GM18870 (cell line): Measurements from ENCODE around the gene RAC3.

ENCODE experiments used
- ATAC-seq: cut with Tn5 transposase; IDR thresholded peaks from one replicate; pipeline ENCODE4 v1.9.1; 2021; ENCODE audit warnings: moderate library complexity; ENCODE audit not compliant: unreplicated experiment

The RAC3 gene

DNA sequence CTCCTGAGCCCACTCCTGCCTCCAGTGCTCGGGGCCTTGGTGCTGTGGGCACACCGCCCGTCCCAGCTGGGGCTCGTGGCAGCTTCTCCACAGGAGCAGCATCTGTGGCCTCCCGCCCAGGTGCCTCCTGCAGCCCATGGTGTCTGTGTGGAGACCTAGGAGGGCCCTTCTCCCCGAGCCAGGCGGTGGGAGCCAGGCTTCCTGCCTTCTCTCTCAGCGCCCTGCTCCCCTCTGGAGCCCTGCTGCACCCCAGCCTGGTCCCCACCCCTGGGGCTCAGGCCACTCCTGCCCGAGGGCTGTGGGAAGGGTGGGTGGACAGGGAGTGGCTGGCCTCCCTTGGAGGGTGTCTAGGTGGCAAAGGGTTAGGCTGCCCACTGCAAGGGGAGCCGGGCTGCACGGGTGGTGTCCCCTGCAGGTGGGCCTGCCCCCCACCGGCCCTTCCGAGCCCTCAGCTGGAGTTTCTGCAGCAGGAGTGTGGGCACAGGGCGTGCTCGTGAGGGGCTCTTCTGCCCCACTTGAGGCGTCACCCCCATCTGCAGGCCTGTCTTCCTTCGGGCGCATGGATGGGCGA is 19.8 kb upstream of the RAC3 start:
- ATAC-seq, result no peak

DNA sequence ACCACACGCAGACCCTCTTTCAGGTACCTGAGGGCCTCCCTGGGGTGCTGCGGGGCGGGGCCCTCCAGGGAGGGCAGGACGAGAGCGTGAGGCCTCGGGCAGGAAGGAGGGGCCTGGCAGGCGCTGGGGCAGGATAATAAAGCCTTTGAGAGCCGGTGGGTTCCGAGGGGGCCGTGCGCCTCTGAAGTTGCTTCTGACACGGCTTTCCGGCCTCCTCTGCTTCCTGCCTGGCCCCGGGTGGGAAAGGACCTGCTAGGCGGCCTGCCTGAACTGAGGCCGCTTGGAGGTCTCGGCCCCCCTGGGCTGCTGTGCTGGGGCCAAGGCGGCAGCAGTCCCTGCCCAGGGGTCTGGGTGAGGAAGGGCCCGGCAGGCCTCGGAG is 19.2 kb upstream of the RAC3 start:
- no peak for ATAC-seq

DNA sequence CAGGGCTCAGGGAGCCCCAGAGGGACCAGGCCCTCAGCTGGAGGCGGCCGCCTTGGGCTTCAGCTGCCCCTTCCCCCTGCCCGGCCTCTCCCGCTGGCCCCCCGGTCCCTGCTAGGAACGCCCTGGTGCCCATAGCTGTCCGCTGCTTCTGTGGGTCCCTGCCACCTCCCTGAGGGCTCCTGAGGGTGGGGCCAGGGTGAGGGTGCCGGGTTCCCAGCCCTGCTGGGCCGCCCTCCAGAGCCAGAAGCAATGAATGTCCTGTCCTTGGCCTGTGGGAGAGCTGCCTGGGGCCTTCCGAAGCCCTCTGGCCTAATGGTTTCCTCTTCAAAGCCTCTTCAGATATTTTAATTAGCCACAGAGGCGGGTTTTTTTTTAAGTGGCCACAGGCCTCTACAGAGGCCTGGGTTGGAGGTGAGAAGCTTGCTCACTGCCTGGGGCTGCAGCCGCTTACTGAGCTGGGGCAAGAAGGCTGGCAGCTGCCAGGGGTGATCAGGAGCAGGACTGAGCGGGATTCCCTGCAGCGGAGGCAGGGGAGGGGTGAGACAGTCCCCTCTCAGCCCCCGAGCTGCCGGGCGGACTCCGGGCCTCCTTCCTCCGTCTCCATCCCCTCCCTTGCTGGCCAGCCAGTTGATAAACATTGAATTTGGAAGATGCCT is 18.7 kb upstream of the RAC3 start:
- no peak for ATAC-seq

DNA sequence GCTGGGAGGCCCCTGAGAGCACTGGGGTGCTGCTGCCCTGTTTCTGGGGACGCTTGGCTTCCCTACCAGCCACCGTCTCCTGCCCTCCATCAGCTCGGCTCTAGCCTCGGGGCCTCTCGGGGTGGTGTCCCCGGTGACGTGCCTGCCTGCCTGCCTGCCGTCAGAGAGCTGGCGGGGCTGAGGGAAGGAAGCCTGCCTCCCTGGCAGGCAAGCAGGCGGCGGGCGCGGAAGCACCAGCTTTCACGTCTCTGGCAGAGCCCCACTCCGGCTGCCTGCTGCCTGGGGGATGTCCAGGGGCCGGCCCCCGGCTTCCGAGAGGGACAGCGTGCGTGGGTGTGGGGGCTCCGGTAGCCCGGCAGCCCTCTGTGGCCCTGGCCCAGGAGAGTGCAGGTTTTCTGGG is 18.1 kb upstream of the RAC3 start:
- no peak for ATAC-seq

DNA sequence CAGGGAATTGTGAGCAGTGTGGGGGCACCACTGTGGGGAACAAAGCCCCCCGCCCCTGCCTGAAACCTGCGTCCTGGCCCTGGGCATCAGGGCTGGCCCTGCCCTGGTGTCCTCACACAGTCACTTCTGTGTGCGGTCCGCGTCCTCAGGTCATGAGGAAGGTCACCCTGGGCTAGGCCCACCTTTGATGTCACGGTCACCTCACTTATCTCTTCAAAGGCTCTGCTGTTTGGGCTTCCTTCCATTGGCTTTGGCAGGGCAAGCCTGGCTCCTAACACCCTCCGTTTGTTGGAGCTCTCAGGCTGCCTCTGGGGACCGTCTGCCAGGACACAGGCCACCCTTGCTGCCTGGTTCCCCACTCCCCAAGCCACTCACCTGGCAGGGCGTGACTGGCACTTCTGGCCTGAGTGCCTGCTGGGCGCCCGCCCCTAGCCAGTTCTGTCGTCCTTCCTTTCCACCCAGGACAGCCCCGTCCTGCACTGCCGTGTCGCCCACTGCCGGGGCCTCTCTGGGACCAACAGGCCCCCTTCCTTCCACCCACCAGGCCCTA is 17.6 kb upstream of the RAC3 start:
- ATAC-seq, result no peak

DNA sequence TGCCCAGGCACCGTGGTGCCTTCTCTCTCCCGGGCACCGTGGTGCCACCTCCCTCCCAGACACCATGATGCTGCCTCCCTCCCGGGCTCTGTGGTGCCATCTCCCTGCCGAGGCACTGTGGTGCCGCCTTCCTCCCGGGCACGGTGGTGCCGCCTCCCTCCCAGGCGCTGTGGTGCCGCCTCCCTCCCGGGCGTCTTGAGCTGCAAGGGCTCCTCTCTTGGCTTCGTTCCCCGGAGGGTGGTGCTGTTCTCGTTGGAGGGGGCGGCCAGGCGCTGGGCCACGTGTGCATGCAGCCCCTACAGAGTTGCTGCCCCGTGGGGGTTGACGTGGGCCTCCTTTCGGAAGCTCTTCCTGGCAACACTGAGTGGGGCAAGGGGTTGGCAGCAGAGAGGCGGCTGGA is 17.0 kb upstream of the RAC3 start:
- ATAC-seq, result no peak

DNA sequence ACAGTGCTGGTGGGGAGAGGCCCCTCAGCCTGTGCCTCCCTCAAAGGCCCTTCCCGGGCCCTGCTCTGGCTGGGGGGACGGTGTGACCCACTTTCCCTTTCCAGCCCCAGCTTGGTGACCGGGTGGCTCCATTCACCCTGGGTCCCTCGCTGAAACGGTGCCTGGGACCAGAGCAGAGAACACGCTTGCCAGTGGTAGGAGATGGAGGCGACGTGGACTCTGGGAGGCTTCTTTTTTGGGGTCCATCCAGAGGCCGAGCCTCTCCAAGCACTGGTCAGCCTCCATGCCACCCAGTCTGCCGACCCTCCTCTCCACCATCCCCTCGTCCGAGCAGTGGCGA is 16.5 kb upstream of the RAC3 start:
- ATAC-seq, result no peak

DNA sequence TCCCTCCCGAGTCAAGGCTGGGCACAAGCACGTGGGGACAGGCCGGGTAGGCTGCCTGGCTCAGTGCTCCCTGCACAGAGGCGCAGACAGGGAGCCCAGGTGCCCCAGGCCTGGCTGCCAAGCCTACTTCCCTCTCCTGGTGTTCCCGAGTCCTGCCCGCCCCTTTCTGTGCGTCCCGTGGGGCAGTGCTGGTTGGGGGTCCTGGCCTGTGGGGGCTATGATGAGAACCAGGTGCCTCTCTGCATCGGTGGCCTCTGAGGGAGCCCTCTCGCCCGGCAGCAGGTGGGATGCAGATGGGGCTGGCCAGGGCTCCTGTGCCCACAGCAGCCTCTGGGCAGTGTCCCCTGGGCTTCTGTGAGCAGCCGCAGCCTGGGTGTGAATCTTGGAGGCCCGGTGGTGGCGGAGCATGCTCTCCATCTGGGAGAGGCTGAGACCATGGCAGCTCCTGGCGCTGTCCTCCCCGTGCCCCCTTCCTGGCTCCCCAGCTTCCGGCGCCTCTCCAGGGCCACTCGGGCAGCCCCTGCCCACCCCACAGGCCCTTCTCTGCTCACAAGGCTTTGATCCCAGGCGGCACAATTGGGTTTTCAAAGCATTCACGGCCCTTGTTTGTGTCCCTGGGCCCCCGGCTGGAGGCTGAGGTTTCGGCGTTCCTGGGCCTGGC is 16.0 kb upstream of the RAC3 start:
- no peak for ATAC-seq

DNA sequence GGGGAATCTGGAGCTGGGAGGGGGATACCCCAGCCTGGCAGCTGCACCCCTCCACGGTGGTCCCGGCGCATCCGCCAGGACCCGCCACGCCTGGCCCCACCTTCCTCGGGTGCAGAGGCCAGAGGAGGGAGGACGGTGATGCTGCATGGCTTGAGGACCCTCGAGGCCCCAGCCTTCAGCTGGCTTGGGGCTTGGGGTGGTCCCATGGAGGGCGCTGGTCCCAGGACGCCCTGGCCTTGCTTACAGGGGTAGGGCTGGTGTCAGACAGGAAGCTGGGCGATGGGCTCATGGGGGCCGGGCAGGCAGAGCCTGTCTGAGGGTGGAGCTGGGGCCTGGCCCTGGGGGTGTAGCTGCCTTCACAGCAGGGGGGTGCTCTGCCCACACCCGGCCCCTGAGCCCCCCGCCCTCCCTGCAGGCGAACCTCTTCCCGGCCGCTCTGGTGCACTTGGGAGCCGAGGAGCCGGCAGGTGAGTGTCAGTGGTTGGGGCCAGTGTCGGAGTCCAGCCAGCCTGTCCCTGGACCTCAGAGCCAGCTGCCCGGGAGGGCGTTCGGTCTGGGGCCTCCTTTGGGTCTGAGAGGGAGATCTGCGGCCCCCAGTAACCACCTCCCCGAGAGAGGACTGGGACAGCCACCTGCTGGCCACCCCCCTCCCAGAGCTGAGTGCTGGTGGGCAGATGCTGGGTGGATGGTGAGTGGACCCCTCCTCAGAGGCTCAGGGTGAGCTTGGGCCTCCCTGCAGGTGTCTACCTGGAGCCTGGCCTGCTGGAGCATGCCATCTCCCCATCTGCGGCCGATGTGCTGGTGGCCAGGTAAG is 15.2 kb upstream of the RAC3 start:
- no peak for ATAC-seq

DNA sequence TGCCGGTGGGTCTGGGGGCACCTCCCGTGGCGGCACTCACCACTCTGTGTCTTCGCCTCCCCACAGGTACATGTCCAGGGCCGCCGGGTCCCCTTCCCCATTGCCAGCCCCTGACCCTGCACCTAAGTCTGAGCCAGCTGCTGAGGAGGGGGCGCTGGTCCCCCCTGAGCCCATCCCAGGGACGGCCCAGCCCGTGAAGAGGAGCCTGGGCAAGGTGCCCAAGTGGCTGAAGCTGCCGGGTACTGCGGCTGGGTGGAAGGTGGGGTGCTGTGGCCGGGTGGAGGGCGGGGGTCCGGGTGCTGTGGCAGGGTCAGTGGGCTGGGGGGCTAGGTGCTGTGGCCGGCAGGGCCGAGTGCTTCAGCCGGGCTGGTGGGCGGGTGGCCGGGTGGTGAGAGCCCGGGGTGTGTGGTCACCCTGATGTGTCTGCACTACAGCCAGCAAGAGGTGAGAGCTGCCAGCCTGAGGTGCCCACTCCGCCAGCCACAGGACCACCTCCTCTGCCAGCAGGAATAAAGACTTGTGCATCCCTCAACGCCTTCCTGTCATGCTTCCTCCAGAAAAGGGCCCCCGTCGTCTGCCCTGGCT is 14.5 kb upstream of the RAC3 start:
- no peak for ATAC-seq

DNA sequence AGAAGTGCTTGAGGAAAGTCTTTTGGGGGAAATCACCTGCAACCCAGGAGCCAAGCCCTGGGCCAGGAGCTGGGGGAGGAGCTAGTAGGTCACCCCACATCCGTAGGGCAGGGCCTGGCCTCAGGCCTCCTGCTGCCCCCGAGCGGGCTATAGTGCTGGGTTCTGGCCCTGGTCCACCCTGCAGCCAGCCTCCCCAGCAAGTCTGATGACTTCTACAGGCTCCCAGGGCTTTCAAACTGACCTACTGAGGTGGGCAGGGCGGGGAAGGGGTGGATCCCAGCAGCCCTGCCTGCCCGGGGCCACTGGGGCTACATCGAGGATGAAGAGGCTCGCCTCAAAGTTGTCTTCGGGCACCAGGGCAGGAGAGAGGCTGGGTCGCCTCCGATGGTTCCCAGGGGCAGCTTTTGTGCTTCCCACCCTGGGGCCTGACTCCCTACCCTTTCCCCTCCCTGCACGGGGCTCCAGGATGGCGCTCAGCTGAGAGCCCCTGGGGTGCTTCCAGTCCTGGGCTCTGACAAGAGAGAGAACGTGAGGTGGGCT is 13.8 kb upstream of the RAC3 start:
- ATAC-seq, result no peak

DNA sequence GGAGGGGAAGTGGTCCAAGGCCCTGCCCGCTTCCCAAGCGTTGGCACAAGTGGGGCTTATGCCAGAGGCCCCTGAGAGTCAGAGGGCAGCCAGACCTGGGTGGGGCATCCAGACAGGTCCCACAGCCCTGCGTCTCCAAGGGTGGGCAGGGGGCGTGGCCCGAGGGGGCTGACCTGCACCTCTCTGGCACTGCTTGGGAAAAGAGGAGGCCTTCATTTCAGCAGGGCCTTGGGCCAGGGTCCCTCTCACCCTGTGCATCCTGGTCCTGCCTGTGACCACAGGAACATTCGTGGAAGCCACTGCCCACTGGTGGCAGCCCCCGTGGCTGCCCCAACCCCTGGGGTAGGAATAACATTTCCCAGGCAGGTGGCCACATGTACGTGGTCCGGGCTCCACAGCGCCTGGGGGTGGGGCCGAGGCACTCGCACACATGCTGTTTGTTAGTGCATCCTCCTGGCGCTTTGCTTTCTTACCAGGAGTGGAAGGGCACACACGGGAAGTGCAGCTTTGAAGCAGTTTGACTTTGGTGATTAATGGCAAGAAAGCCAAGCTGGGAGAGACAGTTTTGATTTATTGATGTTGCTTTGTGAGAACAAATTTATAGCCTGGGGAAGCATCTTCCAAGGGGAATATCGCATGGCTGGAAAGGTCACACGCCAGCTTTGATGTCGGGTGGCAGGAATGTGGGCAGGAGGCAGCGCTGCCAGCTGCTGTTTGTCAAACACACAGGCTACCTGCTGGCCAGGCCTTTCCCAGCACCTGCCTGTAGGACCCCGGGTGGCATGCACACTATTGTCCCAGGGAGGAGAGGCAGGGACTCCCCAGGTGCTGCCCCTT is 13.1 kb upstream of the RAC3 start:
- ATAC-seq, result no peak

DNA sequence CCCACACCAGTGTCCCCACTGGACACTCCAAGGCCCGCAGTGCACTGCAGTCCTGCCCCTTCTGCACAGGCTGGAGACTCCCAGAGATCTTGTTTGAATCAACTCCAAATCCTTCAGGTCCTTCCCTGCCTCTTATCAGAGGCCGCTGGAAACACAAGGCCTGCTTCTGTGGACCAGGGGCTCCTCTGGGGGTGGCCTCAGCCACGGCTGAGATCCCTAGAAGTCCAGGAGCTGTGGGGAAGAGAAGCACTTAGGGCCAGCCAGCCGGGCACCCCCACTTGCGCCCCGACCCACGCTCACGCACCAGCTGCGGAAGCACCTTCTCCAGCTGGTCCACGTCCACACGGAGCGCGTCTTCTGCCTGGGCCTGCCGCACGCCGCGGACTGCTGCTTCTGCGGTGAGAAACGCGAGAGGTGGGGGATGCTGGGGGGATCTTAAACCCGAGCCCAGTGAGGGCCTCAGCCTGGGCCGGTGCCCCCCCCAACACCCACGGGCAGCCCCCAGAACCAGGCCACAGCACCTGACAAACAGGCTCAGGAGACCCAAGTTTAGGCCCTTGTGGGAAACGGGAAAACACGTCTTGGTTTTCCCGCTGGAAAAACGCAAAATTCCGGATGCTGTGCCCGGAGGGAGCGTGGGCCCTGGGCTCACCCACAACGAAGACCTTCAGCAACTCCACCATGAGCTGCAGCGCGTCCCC is 12.3 kb upstream of the RAC3 start:
- ATAC-seq, result no peak

DNA sequence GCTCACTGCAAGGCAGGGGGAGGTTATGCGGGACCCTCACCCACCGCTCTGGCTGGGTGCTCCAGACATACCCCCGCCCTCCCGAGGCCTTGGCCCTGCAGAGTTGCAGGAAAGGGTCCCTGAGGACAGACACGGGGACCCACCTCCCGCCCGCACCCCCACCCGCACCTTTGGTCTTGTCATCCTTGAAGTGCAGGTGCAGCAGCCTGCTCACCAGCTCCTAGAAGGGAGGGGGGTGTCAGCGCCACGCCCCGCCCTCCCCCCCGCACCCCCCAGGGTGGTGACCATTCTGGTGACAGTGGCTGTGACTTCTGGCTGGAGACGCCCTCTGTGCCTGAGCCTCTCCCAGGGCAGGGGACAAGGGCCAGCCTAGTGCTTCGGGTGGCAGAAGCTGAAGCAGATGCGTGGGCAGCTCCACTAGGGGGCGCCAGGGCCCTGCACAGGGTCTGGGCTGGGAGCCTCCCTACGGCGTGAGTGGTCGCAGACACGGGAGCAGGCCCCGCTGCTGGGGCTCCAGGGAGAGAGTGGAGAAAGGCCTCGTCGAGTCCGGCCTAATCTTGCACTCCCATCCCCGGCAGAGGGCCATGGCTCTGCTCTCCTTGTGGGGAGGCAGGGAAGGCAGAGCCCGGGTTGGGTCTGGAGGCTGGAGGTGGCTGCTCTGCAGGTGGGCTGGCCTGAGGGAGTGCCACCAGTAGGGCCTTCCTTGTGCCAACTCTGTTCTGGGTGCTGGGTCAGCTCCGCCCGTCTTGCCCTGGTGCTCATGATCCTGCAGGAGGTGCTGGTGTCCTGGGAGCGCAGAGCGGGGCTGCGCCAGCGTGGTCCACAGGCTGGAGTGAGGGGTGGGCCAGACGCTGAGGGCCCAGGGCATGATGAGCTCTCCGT is 11.5 kb upstream of the RAC3 start:
- no peak for ATAC-seq

DNA sequence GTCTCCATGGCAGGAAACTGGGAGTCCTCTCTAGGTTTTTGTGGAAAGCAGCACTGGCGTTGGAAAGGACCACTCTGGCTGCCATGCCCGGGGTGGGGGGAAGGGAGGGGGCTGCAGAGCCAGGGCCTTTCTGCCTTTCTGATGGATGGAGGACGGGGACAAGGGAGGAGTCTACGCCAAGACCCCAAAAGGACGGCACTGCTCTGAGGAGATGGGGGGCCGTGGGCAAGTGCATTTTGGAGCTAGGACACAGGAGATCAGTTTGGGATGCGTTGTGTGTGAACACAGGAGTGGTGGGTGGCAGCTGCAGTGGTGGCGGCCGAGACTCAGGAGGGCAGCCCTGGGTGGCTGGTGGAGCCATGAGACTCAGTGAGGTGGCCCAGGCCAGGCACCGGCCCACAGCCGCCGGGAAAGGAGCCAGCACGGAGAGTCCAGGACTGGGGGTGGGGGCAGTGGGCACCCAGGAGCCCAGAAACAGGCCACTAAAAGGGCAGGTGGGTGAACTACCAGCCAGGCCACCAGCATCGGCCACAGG is 10.8 kb upstream of the RAC3 start:
- no peak for ATAC-seq

DNA sequence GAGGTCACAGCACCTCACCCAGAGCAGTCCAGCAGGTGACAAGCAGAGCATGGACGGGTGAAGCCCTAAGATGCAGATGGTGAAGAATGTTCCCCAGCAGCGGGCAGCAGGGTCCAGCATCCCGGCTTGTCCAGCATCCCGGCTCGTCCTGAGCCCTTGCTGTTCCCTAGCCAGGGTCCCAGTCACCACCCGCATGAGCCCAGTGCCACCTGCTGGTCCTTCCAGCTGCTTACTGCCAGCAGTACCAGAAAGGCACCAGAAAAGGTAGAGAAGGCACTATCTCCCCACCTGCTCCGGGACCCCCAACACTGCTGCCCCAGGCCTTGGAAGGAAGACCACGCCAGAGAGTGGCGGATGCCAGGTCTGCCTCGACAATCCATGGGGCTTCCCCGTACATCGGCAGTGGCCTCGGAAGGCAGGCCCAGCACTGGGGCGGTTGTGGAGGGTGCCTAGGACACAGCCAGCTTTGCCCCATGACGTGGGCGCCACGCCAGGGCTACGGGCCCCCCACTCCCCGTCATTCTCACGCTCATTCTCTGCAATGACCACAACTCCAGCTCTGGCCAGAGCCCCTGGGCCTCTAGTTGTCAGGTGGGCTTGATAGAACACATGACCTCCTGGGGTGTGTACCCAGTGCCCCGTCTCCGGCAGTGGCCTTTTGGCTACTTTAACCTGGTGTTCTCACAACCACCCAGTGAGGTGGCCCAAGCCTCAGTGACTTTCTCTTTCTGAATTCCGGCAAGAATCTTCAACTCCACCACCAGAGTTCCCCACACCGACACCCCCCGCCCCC is 10.2 kb upstream of the RAC3 start:
- ATAC-seq, result no peak

DNA sequence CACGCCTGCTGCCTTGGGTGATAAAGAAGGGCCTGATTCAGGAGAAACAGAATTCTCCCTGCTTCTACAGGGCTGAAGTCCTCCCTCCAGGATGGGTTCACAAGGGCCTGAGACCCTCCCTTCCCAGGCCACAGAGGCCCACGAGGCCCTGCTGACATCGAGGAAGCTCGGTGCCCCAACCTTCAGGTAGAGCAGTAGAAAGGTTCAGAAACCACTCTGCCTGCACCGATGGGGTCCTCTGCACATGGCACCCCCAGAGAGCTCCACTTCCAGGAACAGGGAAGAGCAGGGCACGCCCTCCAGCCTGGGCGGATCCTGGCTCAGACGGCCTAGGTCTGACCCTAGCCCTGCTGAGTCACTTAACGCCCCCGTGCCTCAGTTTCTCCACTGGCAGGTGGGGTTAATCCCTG is 9.6 kb upstream of the RAC3 start:
- ATAC-seq, result no peak
